HCT116 (cell line): Measurements from ENCODE around the gene FCHO1. TPM values are rescaled to one million over a fixed set of nuclear protein-coding genes. Genes with fewer than 3 reads are reported as not detected.

Source experiments
- ATAC-seq: fragments of 200-7000 bp; cut with Tn5 transposase; 2 replicates; pipeline ENCODE4 v1.9.1; 2020; ENCODE audit warnings: mild to moderate bottlenecking, moderate library complexity
- BruUV-seq: library from RNA; stranded (reverse); fragments of 400-500 nt; replicated peaks from 2 replicates; lab custom pipeline; 2021; lab: Mats Ljungman, UMichigan
- CTCF ChIA-PET: fragments of 300-600 bp; sonication (Branson Sonifier 250); formaldehyde crosslinking; loops from one replicate; lab custom pipeline; 2021; ENCODE audit warnings: antibody characterized with exemption; lab: Charles Lee
- POLR2A ChIA-PET: fragments of 300-600, 350-600 bp; sonication (Branson Sonifier 250); formaldehyde crosslinking; loops from one replicate; lab custom pipeline; 2021; ENCODE audit warnings: antibody characterized with exemption; lab: Charles Lee
- RAD21 ChIA-PET, 2 experiments: fragments of 300-600 bp; sonication (Branson Sonifier 250); formaldehyde crosslinking; loops; one replicate each; lab custom pipeline; 2023; ENCODE audit warnings: low total read pairs in 2 of 2; ENCODE audit not compliant: uncharacterized antibody in 2 of 2, unreplicated experiment in 2 of 2, low non-redundant PET in 1 of 2; lab: Charles Lee
- DNase-seq: peaks from one replicate; pipeline ENCODE4 v3.0.0-alpha.2; 2010; ENCODE audit warnings: low read depth, low spot score
- H2AFZ ChIP-seq: fragments of 200-600 bp; shearing (Covaris generic), sonication (generic); 2 replicates; pipeline ENCODE4 v1.6.1; 2017; ENCODE audit warnings: low read depth, mixed run types, mixed read lengths, antibody characterized with exemption, low read length; ENCODE audit not compliant: poor library complexity, severe bottlenecking
- H3K27ac ChIP-seq: 2 replicates; pipeline ENCODE4 v1.5.1; 2012; ENCODE audit warnings: low read depth, low read length
- H3K27me3 ChIP-seq: fragments of 200-600 bp; sonication (generic); 2 replicates; pipeline ENCODE4 v1.6.1; 2016; ENCODE audit warnings: mixed run types, low read length, mixed read lengths; ENCODE audit not compliant: insufficient read depth
- H3K36me3 ChIP-seq, 2 experiments: fragments of 200-500 bp in 1 of 2; fragments of 200-600 bp in 1 of 2; sonication (Bioruptor generic) in 1 of 2; sonication (generic) in 1 of 2; 2 replicates each; pipeline versions ENCODE4 v1.5.1 to v1.6.1; 2014 to 2016; ENCODE audit warnings: low read length in 2 of 2, inconsistent platforms in 1 of 2, mixed read lengths in 1 of 2, mixed run types in 1 of 2; ENCODE audit not compliant: insufficient read depth in 2 of 2, control insufficient read depth in 1 of 2
- H3K4me1 ChIP-seq, 2 experiments: fragments of 200-600 bp in 1 of 2; sonication (generic) in 1 of 2; 2 replicates each; pipeline versions ENCODE4 v1.5.1 to v1.6.1; 2012 to 2017; ENCODE audit warnings: low read length in 2 of 2, inconsistent platforms in 1 of 2, mild to moderate bottlenecking in 1 of 2, mixed read lengths in 1 of 2, mixed run types in 1 of 2, moderate library complexity in 1 of 2; ENCODE audit not compliant: insufficient read depth in 2 of 2, control insufficient read depth in 1 of 2
- H3K4me2 ChIP-seq: fragments of 200-600 bp; sonication (generic); 2 replicates; pipeline ENCODE4 v1.6.1; 2017; ENCODE audit warnings: mixed run types, low read length, mixed read lengths
- H3K4me3 ChIP-seq, 2 experiments: fragments of 200-600 bp in 1 of 2; sonication (generic) in 1 of 2; replicated peaks in 1 of 2; 2 replicates each; pipeline ENCODE4 v1.5.1; 2011 to 2016; ENCODE audit warnings: low read length in 2 of 2, control low read depth in 1 of 2, low read depth in 1 of 2, mild to moderate bottlenecking in 1 of 2, mixed read lengths in 1 of 2, mixed run types in 1 of 2
- H3K79me2 ChIP-seq: fragments of 200-600 bp; sonication (generic); 2 replicates; pipeline ENCODE4 v1.6.1; 2017; ENCODE audit warnings: mild to moderate bottlenecking, mixed run types, low read length, moderate library complexity, mixed read lengths; ENCODE audit not compliant: insufficient read depth
- H3K9ac ChIP-seq: fragments of 200-600 bp; sonication (generic); 2 replicates; pipeline ENCODE4 v1.6.1; 2016; ENCODE audit warnings: low read length, mixed read lengths
- H3K9me2 ChIP-seq: fragments of 200-600 bp; sonication (generic), shearing (Covaris generic); 2 replicates; pipeline ENCODE4 v1.6.1; 2017; ENCODE audit warnings: mixed run types, mild to moderate bottlenecking, moderate library complexity; ENCODE audit not compliant: insufficient read depth
- H3K9me3 ChIP-seq, 2 experiments: fragments of 200-500 bp in 1 of 2; fragments of 200-600 bp in 1 of 2; sonication (Bioruptor generic) in 1 of 2; sonication (generic) in 1 of 2; 2 replicates each; pipeline ENCODE4 v1.6.1; 2014 to 2017; ENCODE audit warnings: low read length in 2 of 2, mixed read lengths in 2 of 2, inconsistent platforms in 1 of 2, low read depth in 1 of 2, mild to moderate bottlenecking in 1 of 2, mixed run types in 1 of 2, moderate library complexity in 1 of 2; ENCODE audit not compliant: control insufficient read depth in 1 of 2, insufficient read depth in 1 of 2
- H4K20me1 ChIP-seq: fragments of 200-600 bp; sonication (generic), shearing (Covaris generic); 2 replicates; pipeline ENCODE4 v1.6.1; 2017; ENCODE audit warnings: mixed run types, mild to moderate bottlenecking, moderate library complexity; ENCODE audit not compliant: insufficient read depth
- FOSL1 ChIP-seq: IDR thresholded peaks from 2 replicates; pipeline ENCODE4 v1.6.1; 2012; ENCODE audit warnings: low read depth
- POLR2AphosphoS5 ChIP-seq: IDR thresholded peaks from 2 replicates; pipeline ENCODE4 v1.6.1; 2011; ENCODE audit warnings: mild to moderate bottlenecking, low read depth, low read length, moderate library complexity
- SIN3A ChIP-seq: IDR thresholded peaks from 2 replicates; pipeline ENCODE4 v1.6.1; 2012; ENCODE audit warnings: low read depth
- SRF ChIP-seq: IDR thresholded peaks from 2 replicates; pipeline ENCODE4 v1.6.1; 2012; ENCODE audit warnings: low read depth
- ZFX ChIP-seq: fragments of 450-650 bp; IDR thresholded peaks from 2 replicates; pipeline ENCODE4 v1.6.1; 2017
- intact Hi-C: fragments of 100-400 bp; cut with micrococcal nuclease; formaldehyde crosslinking; loops from 2 replicates; pipeline ENCODE4 v1.10.0; 2022
- total RNA-seq: library from RNA; stranded (reverse); gene quantifications from one replicate; pipeline ENCODE4 v1.2.1, GENCODE V29; 2021; ENCODE audit not compliant: unreplicated experiment
- TF ChIP-seq, protein P1 (sequence below), 3 experiments: fragments of 200-600 bp in 1 of 3; sonication (generic) in 1 of 3; IDR thresholded peaks in 2 of 3; conservative IDR thresholded peaks in 1 of 3; 2 replicates each; pipeline ENCODE4 v1.5.1; 2012 to 2017; ENCODE audit warnings: low read depth in 2 of 3, low read length in 2 of 3, antibody characterized with exemption in 1 of 3, borderline replicate concordance in 1 of 3, control low read depth in 1 of 3, mild to moderate bottlenecking in 1 of 3, mixed read lengths in 1 of 3, mixed run types in 1 of 3, moderate library complexity in 1 of 3; ENCODE audit not compliant: insufficient read depth in 1 of 3
- TF ChIP-seq, protein P2 (sequence below): IDR thresholded peaks from 2 replicates; pipeline ENCODE4 v1.6.1; 2012; ENCODE audit warnings: low read depth
- TF ChIP-seq, protein P3 (sequence below): IDR thresholded peaks from 2 replicates; pipeline ENCODE4 v1.6.1; 2012
- TF ChIP-seq, protein P4 (sequence below): IDR thresholded peaks from 2 replicates; pipeline ENCODE4 v1.6.1; 2012

Gene FCHO1
- total RNA-seq, 1 experiment from 2014 or later, result 28.1 TPM

DNA sequence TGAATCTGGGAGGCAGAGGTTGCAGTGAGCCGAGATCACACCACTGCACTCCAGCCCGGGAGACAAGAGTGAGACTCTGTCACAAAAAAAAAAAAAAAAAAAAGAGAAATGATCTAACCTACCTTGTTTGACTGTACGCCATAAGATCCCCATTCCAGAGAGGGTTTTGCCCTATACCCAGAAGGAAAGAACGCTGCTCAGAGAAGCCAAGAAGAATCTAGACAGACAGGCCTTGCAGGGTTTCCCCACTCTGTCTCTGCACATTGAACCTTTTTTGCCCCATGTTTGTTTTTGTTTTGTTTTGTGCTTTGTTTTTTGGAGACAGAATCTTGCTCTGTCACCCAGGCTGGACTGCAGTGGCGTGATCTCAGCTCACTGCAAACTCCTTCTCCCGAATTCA, 39.4 kb upstream of the FCHO1 start:
- Histone ChIP-seq H3K79me2 (no peaks in the 10 kb centered on the region), H3K4me1 (no peaks in the 10 kb centered on the region; a peak in 1 of 4 replicates), H3K27me3 (no peaks in the 10 kb centered on the region), H2AFZ (no peak overlapping the region), H4K20me1 (no peaks in the 10 kb centered on the region), H3K4me2 (no peak overlapping the region), H3K9me3 (no peaks in the 10 kb centered on the region), H3K9ac (no peak overlapping the region), H3K4me3 (no peak overlapping the region), H3K36me3 (no peaks in the 10 kb centered on the region), H3K27ac (no peak overlapping the region), H3K9me2 (no peaks in the 10 kb centered on the region)
- no peak for TF ChIP-seq POLR2AphosphoS5
- TF ChIP-seq, protein P1, sequence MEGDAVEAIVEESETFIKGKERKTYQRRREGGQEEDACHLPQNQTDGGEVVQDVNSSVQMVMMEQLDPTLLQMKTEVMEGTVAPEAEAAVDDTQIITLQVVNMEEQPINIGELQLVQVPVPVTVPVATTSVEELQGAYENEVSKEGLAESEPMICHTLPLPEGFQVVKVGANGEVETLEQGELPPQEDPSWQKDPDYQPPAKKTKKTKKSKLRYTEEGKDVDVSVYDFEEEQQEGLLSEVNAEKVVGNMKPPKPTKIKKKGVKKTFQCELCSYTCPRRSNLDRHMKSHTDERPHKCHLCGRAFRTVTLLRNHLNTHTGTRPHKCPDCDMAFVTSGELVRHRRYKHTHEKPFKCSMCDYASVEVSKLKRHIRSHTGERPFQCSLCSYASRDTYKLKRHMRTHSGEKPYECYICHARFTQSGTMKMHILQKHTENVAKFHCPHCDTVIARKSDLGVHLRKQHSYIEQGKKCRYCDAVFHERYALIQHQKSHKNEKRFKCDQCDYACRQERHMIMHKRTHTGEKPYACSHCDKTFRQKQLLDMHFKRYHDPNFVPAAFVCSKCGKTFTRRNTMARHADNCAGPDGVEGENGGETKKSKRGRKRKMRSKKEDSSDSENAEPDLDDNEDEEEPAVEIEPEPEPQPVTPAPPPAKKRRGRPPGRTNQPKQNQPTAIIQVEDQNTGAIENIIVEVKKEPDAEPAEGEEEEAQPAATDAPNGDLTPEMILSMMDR (IDR thresholded peaks at IDR 0.05 in 2 of 3, conservative IDR thresholded peaks at IDR 0.05 in 1 of 3; ENCODE audit: borderline replicate concordance in 1 of 3, insufficient read depth in 1 of 3, low read depth in 2 of 3, low read length in 2 of 3), result no peak
- no peak for TF ChIP-seq FOSL1
- TF ChIP-seq SIN3A, result no peak
- TF ChIP-seq, protein P2, sequence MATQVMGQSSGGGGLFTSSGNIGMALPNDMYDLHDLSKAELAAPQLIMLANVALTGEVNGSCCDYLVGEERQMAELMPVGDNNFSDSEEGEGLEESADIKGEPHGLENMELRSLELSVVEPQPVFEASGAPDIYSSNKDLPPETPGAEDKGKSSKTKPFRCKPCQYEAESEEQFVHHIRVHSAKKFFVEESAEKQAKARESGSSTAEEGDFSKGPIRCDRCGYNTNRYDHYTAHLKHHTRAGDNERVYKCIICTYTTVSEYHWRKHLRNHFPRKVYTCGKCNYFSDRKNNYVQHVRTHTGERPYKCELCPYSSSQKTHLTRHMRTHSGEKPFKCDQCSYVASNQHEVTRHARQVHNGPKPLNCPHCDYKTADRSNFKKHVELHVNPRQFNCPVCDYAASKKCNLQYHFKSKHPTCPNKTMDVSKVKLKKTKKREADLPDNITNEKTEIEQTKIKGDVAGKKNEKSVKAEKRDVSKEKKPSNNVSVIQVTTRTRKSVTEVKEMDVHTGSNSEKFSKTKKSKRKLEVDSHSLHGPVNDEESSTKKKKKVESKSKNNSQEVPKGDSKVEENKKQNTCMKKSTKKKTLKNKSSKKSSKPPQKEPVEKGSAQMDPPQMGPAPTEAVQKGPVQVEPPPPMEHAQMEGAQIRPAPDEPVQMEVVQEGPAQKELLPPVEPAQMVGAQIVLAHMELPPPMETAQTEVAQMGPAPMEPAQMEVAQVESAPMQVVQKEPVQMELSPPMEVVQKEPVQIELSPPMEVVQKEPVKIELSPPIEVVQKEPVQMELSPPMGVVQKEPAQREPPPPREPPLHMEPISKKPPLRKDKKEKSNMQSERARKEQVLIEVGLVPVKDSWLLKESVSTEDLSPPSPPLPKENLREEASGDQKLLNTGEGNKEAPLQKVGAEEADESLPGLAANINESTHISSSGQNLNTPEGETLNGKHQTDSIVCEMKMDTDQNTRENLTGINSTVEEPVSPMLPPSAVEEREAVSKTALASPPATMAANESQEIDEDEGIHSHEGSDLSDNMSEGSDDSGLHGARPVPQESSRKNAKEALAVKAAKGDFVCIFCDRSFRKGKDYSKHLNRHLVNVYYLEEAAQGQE, result no peak
- TF ChIP-seq SRF, result no peak
- TF ChIP-seq, protein P3, sequence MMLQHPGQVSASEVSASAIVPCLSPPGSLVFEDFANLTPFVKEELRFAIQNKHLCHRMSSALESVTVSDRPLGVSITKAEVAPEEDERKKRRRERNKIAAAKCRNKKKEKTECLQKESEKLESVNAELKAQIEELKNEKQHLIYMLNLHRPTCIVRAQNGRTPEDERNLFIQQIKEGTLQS, result no peak
- TF ChIP-seq, protein P4, sequence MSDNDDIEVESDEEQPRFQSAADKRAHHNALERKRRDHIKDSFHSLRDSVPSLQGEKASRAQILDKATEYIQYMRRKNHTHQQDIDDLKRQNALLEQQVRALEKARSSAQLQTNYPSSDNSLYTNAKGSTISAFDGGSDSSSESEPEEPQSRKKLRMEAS, result no peak
- no peak for TF ChIP-seq ZFX
- ATAC-seq (no peak), DNase-seq (no peak)
- no TSS peak for BruUV-seq
- intact Hi-C loops, result no loop called here
- CTCF ChIA-PET, result no interaction called here
- RAD21 ChIA-PET, result interaction anchor here in 1 of 2 experiments (0.6 kb wide), 1 partner anchor 450 kb away, joined by 3 read pairs; no protein-coding TSS in a partner anchor
- POLR2A ChIA-PET, result interaction anchor here (0.6 kb wide), 1 partner anchor 52 kb away, joined by 5 read pairs; no protein-coding TSS in a partner anchor
